ENCODE results near the gene ZNF467.

DNA sequence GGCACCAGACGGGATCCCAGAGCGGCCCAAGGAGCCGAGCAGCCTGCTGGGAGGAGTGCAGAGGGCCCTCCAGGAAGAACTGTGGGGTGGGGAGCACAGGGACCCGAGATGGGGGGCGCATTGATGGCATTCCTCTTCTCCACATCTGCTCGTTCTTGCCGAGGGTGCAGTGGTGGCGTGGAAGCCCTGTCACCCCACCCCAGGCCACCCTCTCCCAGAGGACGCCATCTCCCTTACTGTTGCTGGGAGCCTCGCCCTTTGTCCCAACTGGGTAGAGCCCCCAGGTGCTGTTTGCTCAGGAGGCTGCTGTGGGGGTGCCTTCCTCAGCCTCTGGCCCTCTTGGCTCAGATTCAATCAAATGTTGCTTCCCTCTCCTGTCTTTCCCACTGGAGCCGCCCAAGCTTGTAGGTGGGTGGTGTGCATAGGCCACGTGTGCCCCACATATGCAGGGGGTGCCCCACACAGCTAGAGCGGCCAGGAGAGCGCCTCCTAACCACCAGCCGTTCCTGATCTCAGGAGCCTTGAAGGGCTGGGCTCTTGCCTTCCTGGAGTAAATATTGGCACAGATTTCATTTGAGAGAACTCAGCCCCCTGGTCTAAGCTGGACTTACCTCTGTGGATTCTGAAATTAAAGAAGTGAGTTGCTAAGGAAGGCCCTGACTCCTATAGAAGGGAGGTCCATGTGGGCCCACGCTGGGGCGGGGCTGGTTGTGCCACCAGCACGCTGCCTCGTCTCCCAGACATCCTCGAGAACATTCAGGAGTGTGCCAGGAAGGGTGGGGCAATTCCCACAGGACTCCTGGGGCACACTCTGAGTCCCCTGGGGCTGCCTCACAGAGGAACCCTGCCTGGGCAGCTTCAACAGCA is 39.2 kb downstream of the ZNF467 start:
- no peak for TF ChIP-seq POLR2A (IDR thresholded peaks at IDR 0.05)
- TF ChIP-seq, protein P1, sequence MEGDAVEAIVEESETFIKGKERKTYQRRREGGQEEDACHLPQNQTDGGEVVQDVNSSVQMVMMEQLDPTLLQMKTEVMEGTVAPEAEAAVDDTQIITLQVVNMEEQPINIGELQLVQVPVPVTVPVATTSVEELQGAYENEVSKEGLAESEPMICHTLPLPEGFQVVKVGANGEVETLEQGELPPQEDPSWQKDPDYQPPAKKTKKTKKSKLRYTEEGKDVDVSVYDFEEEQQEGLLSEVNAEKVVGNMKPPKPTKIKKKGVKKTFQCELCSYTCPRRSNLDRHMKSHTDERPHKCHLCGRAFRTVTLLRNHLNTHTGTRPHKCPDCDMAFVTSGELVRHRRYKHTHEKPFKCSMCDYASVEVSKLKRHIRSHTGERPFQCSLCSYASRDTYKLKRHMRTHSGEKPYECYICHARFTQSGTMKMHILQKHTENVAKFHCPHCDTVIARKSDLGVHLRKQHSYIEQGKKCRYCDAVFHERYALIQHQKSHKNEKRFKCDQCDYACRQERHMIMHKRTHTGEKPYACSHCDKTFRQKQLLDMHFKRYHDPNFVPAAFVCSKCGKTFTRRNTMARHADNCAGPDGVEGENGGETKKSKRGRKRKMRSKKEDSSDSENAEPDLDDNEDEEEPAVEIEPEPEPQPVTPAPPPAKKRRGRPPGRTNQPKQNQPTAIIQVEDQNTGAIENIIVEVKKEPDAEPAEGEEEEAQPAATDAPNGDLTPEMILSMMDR (IDR thresholded peaks at IDR 0.05) = no peak
